ENCODE results near the gene AFF1.
"Not testable (repeated sequence)": the region's sequence is repeated elsewhere in the genome, so short reads cannot be mapped to it uniquely, and the experiment has no call there.

Gene AFF1

DNA sequence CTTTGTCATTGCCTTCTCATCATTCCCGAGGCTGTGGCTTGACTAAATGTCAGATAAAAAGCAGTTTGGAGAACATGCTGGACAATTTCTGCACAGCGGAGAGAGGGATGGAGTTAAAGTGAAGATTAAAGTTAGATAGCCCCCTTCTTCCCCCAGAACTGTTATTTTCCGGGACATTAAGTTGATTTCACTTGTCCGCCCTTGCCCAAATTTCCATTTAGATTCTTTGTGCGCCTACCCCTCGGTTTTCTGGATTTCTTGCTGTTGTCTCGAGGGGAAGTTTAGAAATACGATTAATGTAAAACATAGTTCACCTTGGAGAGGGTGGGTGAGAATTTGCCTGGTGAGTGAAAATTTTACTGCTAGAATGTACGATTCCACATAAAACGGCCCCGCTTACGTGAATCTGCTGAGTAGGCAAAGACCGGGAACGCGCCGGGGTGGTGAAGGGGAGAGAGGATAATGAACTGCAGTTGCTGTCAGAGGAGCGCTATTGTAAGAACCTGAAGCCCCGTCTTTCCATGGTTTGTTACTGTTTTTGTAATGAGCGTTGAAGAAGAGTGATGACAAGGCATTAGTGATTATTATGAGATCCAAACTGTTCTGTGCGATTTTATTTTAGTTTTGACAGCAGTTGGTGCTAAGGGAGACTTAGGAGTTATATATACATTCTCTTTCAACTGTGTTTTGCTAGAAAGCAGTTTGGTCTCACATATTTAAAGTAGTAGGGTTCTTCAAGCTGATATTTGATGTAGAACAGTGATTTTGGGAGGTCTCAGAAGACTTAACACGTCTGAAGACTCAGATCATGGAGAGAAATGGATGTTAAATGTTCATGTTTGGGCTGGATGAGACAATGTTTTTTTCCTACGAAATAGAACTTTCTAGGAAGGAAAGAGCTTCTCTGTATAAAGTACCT, 73.0 kb downstream of the AFF1 start:
- DNase-seq (ENCODE audit: extremely low read depth in 1 of 2, low read depth in 1 of 2) = no peak

GRCh38 chr4:87009095-87009648, 74.4 kb downstream of the AFF1 start:
- no peak for DNase-seq (ENCODE audit: extremely low read depth in 1 of 2, low read depth in 1 of 2)

DNA sequence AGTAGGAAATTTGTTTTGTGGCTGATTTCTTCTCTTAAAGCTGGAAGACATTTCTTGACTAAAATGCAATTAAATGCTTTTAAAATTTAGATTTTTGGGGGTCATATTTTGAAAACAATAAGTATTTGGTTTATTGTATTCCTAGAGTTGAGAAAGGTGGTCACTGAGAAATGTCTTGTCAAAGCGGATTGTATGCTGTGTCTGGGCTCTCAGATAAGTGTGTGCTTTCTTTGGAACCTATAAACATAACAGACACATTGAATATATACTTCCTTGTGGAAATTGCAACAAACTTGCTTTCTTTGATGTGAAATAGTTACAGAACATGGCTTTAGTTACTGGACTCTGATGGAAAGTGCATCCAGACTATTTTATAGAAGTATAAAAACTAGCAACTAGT, 75.4 kb downstream of the AFF1 start:
- DNase-seq (ENCODE audit: extremely low read depth in 1 of 2, low read depth in 1 of 2) = no peak

GRCh38 chr4:87011340-87012034, 76.7 kb downstream of the AFF1 start:
- DNase-seq (ENCODE audit: extremely low read depth in 1 of 2, low read depth in 1 of 2) = no peak

GRCh38 chr4:87012265-87012953, 77.6 kb downstream of the AFF1 start:
- DNase-seq (ENCODE audit: extremely low read depth in 1 of 2, low read depth in 1 of 2) = no peak

GRCh38 chr4:87012954-87013308, 78.1 kb downstream of the AFF1 start:
- not testable (repeated sequence) for DNase-seq (ENCODE audit: extremely low read depth in 1 of 2, low read depth in 1 of 2)

DNA sequence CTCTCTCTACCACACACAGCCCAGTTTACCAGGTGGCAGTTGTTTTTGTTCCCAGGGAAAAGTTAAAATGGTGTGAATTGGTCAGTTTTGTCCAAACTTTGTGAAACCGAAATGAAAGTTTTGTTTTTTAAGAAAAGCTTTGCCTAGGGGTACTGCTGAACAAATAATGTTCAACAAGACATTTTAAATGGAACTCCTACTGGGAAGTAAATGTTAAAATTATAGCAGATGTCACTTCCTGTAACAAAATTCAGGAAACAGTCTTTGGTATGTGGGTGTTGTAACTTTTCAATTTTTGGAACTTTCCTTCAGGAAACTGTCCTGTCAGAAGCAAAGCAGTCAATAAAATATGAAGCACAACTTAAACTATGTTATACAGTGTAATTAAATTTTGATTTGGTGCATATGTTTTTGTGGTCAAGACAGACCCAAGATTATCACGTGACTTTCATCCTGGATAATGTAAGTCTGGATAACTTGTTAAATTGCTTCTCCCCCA, 79.5 kb downstream of the AFF1 start:
- DNase-seq (ENCODE audit: extremely low read depth in 1 of 2, low read depth in 1 of 2) = no peak

DNA sequence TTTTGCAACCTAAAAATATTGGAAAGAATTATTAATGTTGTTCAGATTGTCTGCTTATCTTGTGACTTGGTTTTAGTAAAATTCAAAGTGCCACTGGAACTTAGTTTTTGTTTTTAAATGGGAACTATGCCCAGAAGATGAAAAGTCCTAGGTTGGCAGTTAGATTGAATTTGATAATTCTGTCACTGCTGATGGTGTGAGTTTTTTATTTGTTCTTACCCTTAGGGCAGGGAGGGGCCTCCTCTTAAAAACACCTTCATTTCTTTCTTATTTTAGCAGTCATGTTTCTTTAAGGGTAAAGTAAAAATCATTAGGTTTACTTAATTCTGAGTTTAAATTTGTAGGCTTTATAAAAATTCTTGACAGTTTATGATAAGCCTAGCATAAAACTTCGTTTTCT, 80.6 kb downstream of the AFF1 start:
- DNase-seq (ENCODE audit: extremely low read depth in 1 of 2, low read depth in 1 of 2) = no peak

GRCh38 chr4:87017580-87018342, 83.0 kb downstream of the AFF1 start:
- DNase-seq (ENCODE audit: extremely low read depth in 1 of 2, low read depth in 1 of 2) = no peak

DNA sequence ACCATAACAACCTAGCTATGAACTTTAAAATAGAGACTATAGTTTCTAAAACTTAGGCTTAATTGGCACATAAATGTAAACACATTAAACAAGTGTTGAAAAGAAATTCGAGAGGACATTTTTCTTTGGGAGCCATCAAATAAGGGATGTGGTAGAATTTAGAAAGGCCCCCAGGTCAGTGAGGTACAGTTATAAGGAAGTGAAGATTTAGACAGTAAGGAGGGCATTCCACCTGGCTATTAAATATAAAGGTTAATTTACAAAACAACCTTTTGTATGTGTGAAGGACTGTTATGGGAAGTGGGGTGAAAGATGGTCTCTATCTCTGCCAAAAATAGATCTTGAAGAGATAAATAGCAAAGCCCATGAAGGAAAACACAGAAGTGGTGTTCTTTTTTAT, 83.9 kb downstream of the AFF1 start:
- no peak for DNase-seq (ENCODE audit: extremely low read depth in 1 of 2, low read depth in 1 of 2)

DNA sequence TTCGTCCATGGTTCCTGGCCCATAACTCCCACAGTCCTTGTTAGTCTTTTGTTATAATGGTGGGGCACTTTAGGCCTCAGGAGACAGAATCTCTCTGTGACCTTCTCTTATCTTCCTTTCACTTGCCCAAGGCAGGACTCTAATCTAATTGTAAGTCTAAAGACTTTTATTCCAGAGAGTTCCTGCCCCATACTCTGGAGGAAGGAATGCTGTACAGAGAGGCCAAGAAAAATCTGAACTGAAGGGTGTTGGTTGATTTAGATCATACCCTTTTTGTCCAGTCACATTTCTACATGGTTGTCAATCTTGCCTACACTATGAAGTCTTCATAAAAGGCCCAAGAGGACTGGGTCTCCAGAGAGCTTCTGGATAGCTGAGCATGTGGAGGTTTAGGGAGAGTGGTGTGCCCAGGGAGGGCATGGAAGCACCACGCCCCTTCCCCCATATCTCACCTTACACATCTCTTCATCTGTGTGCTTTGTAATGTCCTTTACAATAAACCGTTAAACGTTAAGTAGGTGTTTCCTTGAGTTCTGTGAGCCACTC, 84.5 kb downstream of the AFF1 start:
- no peak for DNase-seq (ENCODE audit: extremely low read depth in 1 of 2, low read depth in 1 of 2)

GRCh38 chr4:87019898-87020297, 85.1 kb downstream of the AFF1 start:
- DNase-seq (ENCODE audit: extremely low read depth in 1 of 2, low read depth in 1 of 2) = no peak

GRCh38 chr4:87024201-87024600, 89.4 kb downstream of the AFF1 start:
- no peak for DNase-seq (ENCODE audit: extremely low read depth in 1 of 2, low read depth in 1 of 2)

GRCh38 chr4:87025023-87025613, 90.3 kb downstream of the AFF1 start:
- no peak for DNase-seq (ENCODE audit: extremely low read depth in 1 of 2, low read depth in 1 of 2)

DNA sequence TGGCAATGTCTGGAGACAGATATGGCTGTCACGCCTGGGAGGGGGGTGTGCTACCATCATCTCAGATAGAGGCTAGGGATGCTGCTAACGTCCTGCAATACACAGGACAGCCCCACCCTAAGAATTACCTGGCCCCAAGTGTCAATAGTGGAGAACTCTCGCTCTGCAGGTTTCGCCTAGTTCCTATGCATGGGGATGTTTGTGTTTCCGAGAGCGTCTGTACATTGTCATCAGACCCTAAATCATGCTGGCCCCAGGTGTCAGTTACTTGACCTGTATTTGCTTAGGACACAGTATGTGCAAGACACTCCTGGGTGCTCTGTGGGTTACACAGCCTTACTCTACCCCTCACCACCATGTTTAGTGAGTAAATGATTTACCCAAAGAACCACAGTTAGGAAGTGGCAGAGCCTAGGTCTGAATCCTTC, 90.8 kb downstream of the AFF1 start:
- DNase-seq (ENCODE audit: extremely low read depth in 1 of 2, low read depth in 1 of 2) = no peak

DNA sequence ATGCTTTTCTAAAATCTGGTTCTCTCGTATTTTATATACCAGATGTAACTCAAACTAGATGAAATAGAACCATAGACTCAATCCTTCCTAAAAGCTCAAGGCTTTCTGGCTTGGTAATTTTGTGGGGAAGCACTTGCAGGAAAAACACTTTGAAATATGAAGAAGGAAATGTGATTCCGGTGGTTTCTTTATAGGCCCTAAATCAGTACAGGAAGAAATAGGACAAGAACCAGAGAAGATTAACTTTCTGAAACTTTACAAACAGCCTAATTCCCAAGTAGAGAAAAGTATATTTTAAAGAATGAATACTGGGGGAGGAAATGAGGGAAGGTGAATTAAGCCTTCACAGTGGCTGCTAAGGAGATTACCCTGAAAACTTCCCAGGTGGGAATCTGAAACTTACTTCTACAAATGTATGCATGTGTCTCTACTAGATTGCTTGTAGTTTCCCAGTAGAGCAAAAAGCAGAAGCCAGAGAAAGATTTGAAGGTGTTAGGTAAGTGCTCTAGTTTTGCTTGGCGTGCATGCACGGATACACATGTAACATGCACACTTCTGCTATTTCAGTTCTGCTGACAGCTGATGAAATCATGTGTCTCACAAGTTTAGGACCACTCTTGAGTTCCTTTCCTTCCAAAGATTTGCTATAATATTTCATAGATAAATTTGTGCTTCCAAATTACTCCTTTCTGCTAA, 92.1 kb downstream of the AFF1 start:
- no peak for DNase-seq (ENCODE audit: extremely low read depth in 1 of 2, low read depth in 1 of 2)

DNA sequence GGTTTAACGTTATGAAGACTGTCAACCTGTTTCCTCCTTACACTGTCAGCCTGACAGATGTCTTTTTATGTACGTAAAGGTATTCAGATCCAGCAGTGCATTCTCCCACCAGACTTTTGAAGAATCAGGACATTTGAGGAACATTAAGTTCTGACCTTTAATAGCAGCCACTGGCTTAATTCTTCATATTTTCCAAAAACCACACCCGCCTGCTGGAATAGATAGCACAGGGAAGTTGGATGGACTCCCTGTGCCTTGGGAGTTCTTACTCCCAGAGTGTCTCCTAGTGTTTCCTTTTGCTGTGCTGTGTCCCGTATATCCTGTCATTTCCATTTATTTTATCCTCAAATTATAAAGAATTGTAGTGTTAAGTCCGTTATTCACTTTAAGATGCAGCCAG, 94.5 kb downstream of the AFF1 start:
- DNase-seq (ENCODE audit: extremely low read depth in 1 of 2, low read depth in 1 of 2) = no peak

DNA sequence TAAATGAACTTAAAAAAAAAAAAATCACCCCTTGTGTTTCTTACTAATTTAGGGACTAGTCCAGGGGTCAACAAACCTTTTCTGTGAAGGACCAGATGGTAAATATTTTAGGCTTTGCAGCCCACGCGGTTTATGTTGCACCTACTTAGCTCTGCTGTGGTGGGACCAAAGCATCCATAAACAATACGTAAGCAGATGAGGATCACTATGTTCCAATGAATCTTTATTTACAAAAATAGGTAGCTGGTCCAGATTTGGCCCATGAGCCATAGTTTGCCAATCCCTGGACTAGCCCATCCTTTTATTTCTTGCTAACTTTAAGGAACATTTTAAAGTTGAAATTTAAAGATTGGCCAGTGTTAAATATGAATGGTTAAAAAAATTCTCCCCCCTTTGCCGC, 95.3 kb downstream of the AFF1 start:
- DNase-seq (ENCODE audit: extremely low read depth in 1 of 2, low read depth in 1 of 2) = no peak

DNA sequence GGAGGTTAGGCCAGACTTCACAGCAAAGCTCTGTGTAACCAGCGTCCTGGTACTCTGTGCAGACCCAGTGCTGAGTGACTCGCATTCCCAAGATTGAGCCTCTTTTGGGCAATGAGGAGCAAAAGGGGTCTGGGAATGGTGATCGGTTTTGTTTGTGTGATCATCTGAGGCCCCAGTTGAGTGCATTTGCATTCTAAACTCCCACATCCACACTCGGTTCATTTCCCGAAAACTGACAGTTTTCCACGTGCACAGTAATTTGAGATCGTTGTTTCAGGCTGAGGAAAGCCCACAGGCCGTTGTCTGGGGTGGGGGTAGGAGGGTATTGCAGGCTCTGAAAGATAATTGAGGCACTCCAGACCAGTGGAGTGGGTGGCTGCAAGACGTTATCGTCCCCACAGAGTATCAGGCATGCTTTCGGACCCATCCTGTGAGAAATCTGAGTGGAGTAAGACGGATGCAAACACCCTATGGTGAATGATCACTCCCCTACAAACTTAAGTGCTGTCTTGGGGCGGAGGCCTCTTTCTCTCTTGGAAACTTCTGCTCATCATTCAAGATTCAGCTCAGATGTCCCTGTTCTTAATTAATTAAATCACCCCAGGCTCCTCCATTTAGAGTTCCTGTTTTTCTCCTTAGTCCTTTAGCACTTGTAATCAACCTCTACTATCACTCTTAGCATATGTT, 96.1 kb downstream of the AFF1 start:
- DNase-seq (ENCODE audit: extremely low read depth in 1 of 2, low read depth in 1 of 2) = no peak

All from activated CD8-positive, alpha-beta memory T cell treated with anti-CD3 and anti-CD28 coated beads for 1 hour (primary cell).